IPS DF 4.7 (cell line): ENCODE data around the gene POLD1.
"Not testable (repeated sequence)": the region's sequence is repeated elsewhere in the genome, so short reads cannot be mapped to it uniquely, and the experiment has no call there.

Experiments
- DNase-seq: peaks from one replicate; pipeline ENCODE4 v3.0.0-alpha.2; 2013; ENCODE audit warnings: low spot score; ENCODE audit errors: extremely low read depth

POLD1 gene

DNA sequence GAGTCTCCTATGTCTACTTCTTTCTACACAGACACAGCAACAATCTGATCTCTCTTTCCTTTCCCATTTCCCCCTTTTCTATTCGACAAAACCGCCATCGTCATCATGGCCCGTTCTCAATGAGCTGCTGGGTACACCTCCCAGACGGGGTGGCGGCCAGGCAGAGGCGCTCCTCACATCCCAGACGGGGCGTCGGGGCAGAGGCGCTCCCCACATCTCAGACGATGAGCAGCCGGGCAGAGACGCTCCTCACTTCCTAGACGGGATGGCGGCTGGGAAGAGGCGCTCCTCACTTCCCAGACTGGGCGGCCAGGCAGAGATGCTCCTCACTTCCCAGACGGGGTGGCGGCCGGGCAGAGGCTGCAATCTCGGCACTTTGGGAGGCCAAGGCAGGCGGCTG, 6.8 kb downstream of the POLD1 start:
- not testable (repeated sequence) for DNase-seq

- DNase-seq, result no peak
Observed at GRCh38 chr19:50392759-50393158, 8.6 kb downstream of the POLD1 start.

GRCh38 chr19:50393589-50393988, 9.4 kb downstream of the POLD1 start:
- DNase-seq, result no peak

GRCh38 chr19:50394017-50394416, 9.9 kb downstream of the POLD1 start:
- DNase-seq, result no peak

- DNase-seq, result no peak
Observed at GRCh38 chr19:50398675-50399367, 14.7 kb downstream of the POLD1 start.

GRCh38 chr19:50399368-50399745, 15.2 kb downstream of the POLD1 start:
- no peak for DNase-seq

- DNase-seq, result no peak
Observed at GRCh38 chr19:50401605-50402450, 17.7 kb downstream of the POLD1 start.

- DNase-seq, result no peak
Observed at GRCh38 chr19:50402544-50403301, 18.6 kb downstream of the POLD1 start.

DNA sequence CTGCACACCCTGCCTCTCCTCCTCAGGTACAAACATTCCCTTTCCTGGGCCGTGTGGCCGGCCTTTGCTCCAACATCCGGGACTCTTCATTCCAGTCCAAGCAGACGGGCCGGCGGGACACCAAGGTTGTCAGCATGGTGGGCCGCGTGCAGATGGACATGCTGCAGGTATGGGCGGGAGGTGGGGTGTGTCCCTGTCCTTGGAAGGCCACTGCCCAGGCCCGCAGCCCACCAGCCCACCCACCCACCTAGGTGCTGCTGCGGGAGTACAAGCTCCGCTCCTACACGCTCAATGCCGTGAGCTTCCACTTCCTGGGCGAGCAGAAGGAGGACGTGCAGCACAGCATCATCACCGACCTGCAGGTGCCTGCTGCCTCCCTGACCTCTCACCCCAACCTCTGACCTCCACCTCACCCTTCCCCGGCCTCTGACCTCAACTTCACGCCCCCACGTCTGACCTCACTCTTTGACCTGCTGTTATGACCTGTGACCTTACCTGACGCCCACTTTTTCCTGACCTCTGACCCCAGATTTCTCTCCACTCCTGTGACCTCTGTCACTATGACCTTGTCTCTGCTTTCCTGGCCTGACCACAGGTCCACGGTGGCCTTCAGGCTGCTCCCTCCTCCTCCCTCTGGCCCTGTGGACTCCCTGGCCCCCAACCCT, 22.1 kb downstream of the POLD1 start:
- DNase-seq, result no peak

GRCh38 chr19:50406829-50407228, 22.7 kb downstream of the POLD1 start:
- DNase-seq, result no peak

DNA sequence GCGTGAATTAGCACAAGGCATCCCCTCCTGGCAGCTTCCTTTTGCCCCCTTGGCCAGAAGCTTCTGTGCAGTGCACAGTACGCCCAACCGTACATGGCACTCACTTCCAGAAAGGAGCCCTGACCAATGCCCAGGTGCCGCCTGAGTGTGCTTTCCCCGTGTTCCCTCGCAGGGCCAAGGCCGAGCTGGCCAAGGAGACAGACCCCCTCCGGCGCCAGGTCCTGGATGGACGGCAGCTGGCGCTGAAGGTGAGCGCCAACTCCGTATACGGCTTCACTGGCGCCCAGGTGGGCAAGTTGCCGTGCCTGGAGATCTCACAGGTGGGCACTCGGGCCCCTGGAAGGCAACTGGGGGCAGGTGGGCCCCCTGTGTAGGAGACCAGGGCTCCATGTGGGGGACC, 25.2 kb downstream of the POLD1 start:
- DNase-seq, result no peak

DNA sequence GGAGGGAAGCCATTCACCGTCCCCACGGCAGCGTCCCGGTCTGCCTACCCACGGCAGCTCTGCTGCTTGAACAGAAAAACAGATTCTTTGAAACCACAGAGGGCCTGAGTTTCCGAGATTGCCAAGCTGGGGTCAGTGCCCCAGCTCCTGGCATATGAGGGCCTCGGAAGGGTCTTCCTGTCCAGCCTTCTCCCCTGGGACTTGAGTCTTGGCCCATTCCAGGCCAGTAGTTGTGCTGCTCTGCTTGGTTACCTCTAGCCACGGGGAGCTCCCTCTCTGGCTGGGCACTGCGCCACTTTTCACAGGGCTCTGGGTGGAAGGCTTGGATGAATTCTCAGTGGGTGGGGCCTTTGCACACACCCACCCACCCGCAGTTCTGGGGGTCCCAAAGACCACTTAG, 26.0 kb downstream of the POLD1 start:
- no peak for DNase-seq

GRCh38 chr19:50412419-50412818, 28.3 kb downstream of the POLD1 start:
- DNase-seq, result no peak

DNA sequence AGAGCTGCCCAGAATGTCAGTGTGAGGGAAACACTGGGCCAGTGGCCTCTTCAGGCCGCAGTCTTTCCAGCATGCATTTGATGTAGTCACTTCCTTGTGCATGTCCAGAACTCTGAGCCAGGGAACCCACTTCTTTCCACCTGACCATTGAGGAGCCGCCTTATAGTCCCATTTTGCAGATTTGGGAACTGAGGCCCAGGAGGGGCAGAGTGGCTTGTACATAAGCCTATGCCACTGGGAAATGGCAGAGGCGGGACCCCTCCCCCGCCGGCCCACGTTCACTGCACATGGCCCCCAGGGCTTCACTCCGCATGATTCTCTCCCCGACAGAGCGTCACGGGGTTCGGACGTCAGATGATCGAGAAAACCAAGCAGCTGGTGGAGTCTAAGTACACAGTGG, 28.9 kb downstream of the POLD1 start:
- DNase-seq, result no peak

DNA sequence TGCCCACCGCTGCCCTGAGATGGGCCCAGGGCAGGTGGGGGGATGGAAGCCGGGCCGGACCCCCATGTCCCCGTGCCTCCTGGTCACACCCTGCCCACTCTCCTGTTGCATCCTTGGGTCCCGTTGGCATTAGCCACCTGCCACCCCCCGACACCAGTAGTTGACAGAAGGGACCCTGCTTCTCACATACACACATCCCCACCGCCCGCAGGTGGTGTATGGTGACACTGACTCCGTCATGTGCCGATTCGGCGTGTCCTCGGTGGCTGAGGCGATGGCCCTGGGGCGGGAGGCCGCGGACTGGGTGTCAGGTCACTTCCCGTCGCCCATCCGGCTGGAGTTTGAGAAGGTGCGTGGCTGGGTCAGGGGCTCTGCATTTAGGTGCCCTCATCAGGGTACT, 29.4 kb downstream of the POLD1 start:
- DNase-seq, result no peak

DNA sequence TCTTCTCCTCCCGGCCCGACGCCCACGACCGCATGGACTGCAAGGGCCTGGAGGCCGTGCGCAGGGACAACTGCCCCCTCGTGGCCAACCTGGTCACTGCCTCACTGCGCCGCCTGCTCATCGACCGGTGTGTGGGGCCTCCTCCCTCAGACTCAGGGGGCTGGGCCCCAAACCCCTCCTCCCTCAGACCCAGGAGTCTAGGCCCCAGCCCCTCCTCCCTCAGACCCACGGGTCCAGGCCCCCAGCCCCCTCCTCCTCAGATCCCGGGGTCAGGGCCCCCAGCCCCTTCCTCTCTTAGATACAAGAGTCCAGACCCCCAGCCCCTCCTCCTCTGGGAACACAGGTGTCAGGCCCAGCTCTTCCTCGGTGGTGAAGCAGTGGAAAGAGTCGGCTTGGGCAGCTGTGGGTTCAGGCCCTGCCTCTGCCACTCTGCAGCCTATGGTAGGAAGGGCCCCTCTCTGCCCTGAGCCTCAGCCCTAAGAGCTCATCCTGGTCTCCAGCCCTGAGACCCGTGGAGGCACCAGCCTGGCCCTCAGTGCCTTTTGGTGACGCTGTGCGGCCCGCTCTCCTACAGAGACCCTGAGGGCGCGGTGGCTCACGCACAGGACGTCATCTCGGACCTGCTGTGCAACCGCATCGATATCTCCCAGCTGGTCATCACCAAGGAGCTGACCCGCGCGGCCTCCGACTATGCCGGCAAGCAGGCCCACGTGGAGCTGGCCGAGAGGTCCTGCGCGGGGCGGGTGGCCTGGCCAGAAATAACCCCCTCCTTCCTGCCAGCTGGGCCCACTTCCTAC, 30.9 kb downstream of the POLD1 start:
- DNase-seq, result no peak

DNA sequence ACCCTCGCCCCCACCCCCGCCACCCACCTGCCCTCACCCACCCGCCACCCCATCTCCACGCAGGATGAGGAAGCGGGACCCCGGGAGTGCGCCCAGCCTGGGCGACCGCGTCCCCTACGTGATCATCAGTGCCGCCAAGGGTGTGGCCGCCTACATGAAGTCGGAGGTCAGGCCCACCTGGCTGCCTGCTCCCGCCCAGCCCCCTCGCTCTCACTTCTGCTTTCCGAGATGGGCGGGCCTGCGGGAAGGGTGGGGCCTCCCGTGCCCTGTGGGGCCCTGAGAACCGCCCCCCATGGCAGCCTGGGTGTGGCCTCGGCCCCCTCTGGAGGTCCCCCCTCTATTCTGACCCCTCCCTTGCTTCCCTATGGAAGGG, 31.5 kb downstream of the POLD1 start:
- no peak for DNase-seq

DNA sequence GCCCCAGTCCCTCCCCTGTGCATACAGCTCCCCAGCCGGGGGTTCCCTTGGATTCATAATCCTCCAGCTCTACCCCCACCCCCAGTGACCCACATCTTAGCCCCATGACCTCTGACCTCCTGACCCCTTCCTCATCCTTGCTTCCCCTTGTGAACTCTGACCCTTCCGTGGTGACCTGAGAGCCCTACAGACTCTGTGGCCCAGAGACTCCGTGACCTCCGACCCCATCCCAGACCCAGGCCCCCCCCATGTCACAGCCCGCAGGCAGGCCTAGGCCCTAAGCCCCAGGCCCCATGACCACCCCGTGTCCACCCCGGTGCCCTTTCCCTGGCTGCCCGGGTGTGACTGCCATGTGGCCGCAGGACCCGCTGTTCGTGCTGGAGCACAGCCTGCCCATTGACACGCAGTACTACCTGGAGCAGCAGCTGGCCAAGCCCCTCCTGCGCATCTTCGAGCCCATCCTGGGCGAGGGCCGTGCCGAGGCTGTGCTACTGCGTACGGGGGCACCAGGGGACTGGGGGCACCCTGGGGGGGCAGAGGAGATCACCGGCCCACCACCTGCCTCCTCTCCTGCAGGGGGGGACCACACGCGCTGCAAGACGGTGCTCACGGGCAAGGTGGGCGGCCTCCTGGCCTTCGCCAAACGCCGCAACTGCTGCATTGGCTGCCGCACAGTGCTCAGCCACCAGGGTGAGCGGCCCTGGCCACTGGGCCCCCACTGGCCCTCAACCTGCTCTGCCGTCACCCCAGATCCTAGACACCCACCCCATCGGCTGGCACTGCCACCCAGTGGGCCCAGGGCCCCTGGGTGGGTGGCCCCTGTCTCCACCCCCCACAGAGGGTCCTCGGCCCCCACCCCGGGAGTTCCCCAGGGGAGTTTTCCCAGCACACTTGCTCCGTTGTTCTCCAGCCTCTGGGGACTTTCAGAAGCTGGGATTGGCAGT, 32.2 kb downstream of the POLD1 start:
- DNase-seq, result no peak

DNA sequence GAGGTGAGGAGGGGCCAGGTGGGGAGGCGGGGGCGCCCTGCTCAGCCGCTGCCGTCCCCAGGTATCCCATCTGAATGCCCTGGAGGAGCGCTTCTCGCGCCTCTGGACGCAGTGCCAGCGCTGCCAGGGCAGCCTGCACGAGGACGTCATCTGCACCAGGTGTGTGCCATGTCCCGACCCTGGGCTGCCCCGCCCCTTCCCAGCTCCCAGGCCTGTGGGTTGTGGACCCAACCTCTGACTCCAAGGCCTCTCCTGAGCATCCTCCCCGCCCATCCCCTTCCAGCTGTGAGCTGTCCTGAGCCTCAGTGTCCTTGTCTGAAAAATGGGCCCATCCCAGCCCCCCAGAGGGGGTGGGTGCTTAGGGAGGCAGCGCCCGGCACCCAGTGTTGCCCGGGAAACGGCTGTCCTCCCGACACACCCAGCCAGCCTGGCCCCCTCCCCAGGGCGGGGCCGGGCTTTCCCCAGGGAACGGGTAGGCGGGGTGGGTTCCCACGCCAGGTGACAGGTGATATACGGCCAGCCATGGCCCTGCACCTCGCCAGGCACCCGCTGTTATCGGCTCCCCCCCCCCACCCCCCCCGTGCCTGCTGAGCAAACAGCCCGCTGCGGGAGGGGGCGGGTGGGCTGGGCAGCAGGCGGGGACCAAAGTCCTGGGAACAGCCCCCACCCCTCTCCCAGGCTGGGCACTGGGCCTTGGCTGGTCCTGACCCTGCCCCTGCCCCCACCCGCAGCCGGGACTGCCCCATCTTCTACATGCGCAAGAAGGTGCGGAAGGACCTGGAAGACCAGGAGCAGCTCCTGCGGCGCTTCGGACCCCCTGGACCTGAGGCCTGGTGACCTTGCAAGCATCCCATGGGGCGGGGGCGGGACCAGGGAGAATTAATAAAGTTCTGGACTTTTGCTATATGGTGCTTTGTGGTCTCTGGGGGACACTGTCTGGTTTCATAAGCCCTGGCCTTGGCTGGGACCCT, 33.2 kb downstream of the POLD1 start:
- no peak for DNase-seq
